GM12891 (cell line): ENCODE data around the gene GPRIN3.
"Not testable (repeated sequence)": the region's sequence is repeated elsewhere in the genome, so short reads cannot be mapped to it uniquely, and the experiment has no call there.

Source experiments
- DNase-seq: peaks from one replicate; pipeline ENCODE4 v3.0.0; 2011; ENCODE audit warnings: low spot score; ENCODE audit not compliant: insufficient read length
- FAIRE-seq: peaks from 2 replicates; lab custom pipeline; 2011; peaks lifted over from hg19 to GRCh38; lab: Jason Lieb, UNC
- PAX5 ChIP-seq: IDR thresholded peaks from 2 replicates; pipeline ENCODE4 v1.6.1; 2011; ENCODE audit warnings: low read length, moderate library complexity, mild to moderate bottlenecking; ENCODE audit not compliant: insufficient read depth, severe bottlenecking
- POLR2A ChIP-seq: IDR thresholded peaks from 2 replicates; pipeline ENCODE4 v1.6.1; 2011; ENCODE audit warnings: low read depth, low read length, control low read depth
- POLR2AphosphoS5 ChIP-seq: IDR thresholded peaks from 2 replicates; pipeline ENCODE4 v1.6.1; 2011; ENCODE audit warnings: low read depth, low read length, control low read depth
- POU2F2 ChIP-seq: IDR thresholded peaks from 2 replicates; pipeline ENCODE4 v1.6.1; 2011; ENCODE audit warnings: low read depth, mild to moderate bottlenecking, control low read depth, low read length, moderate library complexity
- SPI1 ChIP-seq: IDR thresholded peaks from 2 replicates; pipeline ENCODE4 v1.6.1; 2011; ENCODE audit warnings: low read depth, low read length, control low read depth
- TAF1 ChIP-seq: IDR thresholded peaks from 2 replicates; pipeline ENCODE4 v1.6.1; 2011; ENCODE audit warnings: low read depth, low read length, control low read depth

The GPRIN3 gene

GRCh38 chr4:89212666-89213381 is 94.8 kb downstream of the GPRIN3 start:
- no peak for DNase-seq
- no peak for TF ChIP-seq POU2F2
- no peak for TF ChIP-seq SPI1
- TF ChIP-seq PAX5, result no peak
- no peak for TF ChIP-seq TAF1
- TF ChIP-seq POLR2AphosphoS5, result no peak
- TF ChIP-seq POLR2A, result no peak
- no peak for FAIRE-seq

- no peak for DNase-seq
- no peak for FAIRE-seq
- TF ChIP-seq TAF1, result no peak
- TF ChIP-seq PAX5, result no peak
Observed at GRCh38 chr4:89204624-89205023, 103.0 kb downstream of the GPRIN3 start.

GRCh38 chr4:89203902-89204301 is 103.7 kb downstream of the GPRIN3 start:
- DNase-seq, result no peak
- TF ChIP-seq SPI1 (no peak), POLR2A (no peak), POLR2AphosphoS5 (no peak), POU2F2 (no peak), TAF1 (no peak), PAX5 (no peak)
- FAIRE-seq, result no peak

- FAIRE-seq, DNase-seq: not testable (repeated sequence)
Observed at GRCh38 chr4:89199394-89199793, 108.2 kb downstream of the GPRIN3 start.

GRCh38 chr4:89197920-89198319 is 109.7 kb downstream of the GPRIN3 start:
- no peak for TF ChIP-seq PAX5
- TF ChIP-seq SPI1, result no peak
- TF ChIP-seq POLR2AphosphoS5, result no peak
- no peak for TF ChIP-seq TAF1
- TF ChIP-seq POLR2A, result no peak
- no peak for TF ChIP-seq POU2F2
- DNase-seq, result no peak
- no peak for FAIRE-seq

GRCh38 chr4:89196745-89197144 is 110.9 kb downstream of the GPRIN3 start:
- TF ChIP-seq POLR2AphosphoS5, result no peak
- TF ChIP-seq POLR2A, result no peak
- no peak for TF ChIP-seq PAX5
- TF ChIP-seq POU2F2, result no peak
- TF ChIP-seq SPI1, result no peak
- TF ChIP-seq TAF1, result no peak
- DNase-seq, result no peak
- no peak for FAIRE-seq

GRCh38 chr4:89196056-89196674 is 111.4 kb downstream of the GPRIN3 start:
- FAIRE-seq (no peak), DNase-seq (no peak)
- TF ChIP-seq PAX5 (no peak), TAF1 (no peak), POLR2A (no peak), SPI1 (no peak), POU2F2 (no peak), POLR2AphosphoS5 (no peak)

GRCh38 chr4:89193843-89194242 is 113.8 kb downstream of the GPRIN3 start:
- FAIRE-seq, result no peak
- TF ChIP-seq PAX5 (no peak), POLR2A (no peak), POU2F2 (no peak), SPI1 (no peak), POLR2AphosphoS5 (no peak), TAF1 (no peak)
- DNase-seq, result no peak
